ENCODE measurements around the gene ALDH5A1.

GRCh38 chr6:24584382-24584720, 89.6 kb downstream of the ALDH5A1 start:
- TF ChIP-seq EZH2 (IDR thresholded peaks at IDR 0.05; ENCODE audit: borderline replicate concordance, insufficient read depth, low read depth, low read length, poor library complexity, severe bottlenecking) (no peak), CTCF (IDR thresholded peaks at IDR 0.05) (no peak)

Data from B cell (primary cell).